Activated T-cell treated with anti-CD3 and anti-CD28 coated beads, Interleukin-2, amount 50 U/mL, for 24 hours (primary cell): ENCODE data around the gene PPP2R2C.

Experiments used
- DNase-seq: peaks from one replicate; pipeline ENCODE4 v3.0.0-alpha.2; 2020
- H3K27ac Mint-ChIP-seq: 2 replicates; pipeline ENCODE4 v1.8.0; 2020; ENCODE audit warnings: mild to moderate bottlenecking, mixed read lengths
- H3K27me3 Mint-ChIP-seq: 2 replicates; pipeline ENCODE4 v1.8.0; 2020; ENCODE audit warnings: mixed read lengths
- H3K36me3 Mint-ChIP-seq: 2 replicates; pipeline ENCODE4 v1.8.0; 2020; ENCODE audit warnings: low read depth, mixed read lengths
- H3K4me1 Mint-ChIP-seq: 2 replicates; pipeline ENCODE4 v1.8.0; 2020; ENCODE audit warnings: low read depth, mixed read lengths
- H3K4me3 Mint-ChIP-seq: 2 replicates; pipeline ENCODE4 v1.8.0; 2020; ENCODE audit warnings: mild to moderate bottlenecking, moderate library complexity, mixed read lengths
- H3K9me3 Mint-ChIP-seq: 2 replicates; pipeline ENCODE4 v1.8.0; 2020; ENCODE audit warnings: mixed read lengths

The PPP2R2C gene

DNA sequence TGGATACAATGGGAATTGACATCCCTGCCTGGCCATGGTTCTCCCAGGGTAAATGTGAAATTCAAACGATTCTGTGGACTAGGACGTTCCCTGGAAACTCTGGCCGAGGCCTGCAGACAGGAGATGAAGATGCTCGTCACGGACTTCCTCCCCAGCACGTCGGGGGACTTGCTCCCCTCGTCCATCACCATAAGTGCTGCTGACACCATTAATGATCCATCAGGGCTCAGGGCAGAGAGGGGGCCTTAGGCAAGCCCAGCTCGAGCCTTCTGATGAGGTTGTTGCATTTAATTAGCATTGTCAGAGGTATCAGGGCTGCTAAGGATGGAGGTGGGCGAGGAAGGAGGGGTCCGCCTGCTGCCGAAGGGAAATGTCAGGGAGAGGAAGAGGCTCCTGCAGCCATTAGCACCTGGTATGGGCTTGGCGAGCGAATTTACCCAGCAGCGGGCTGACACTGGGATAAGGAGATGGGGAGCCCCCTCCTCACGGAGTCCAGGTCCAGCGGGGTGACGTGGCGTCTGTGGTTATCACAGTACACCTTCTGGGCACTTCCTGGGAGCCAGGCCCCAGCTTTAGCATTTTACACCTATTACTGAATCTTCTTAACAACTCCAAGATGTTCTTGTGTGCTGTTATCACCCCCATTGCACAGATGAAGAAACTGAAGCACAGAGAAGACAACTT, 83.1 kb downstream of the PPP2R2C start:
- Mint-ChIP-seq H3K4me3 (no peak overlapping the region), H3K27ac (no peak overlapping the region), H3K4me1 (no peaks in the 10 kb centered on the region), H3K36me3 (no peaks in the 10 kb centered on the region), H3K9me3 (no peaks in the 10 kb centered on the region), H3K27me3 (peaks cover 20% of the 10 kb centered on the region)
- no peak for DNase-seq

DNA sequence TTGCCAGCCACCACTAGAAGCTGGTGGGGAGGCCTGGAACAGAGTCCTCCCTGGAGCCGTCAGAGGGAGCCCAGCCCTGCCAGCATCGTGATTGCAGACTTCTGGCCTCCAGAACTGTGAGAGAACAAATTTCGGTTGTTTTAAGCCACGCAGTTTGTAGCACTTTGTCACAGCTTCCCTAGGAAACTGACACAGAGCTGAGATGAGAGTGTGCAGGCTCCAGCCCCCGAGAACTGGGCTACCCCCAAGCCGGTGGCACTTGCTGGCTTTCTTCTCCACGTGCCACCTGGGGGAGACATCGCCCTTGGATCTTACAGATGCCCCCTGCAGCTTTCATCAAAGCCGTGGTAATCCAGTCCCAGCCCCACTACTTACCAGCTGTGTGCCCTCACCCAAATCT, 83.7 kb downstream of the PPP2R2C start:
- Mint-ChIP-seq H3K9me3 (no peaks in the 10 kb centered on the region), H3K27ac (no peak overlapping the region), H3K27me3 (peaks cover 26% of the 10 kb centered on the region), H3K4me1 (no peaks in the 10 kb centered on the region), H3K36me3 (no peaks in the 10 kb centered on the region), H3K4me3 (no peak overlapping the region)
- DNase-seq = no peak

DNA sequence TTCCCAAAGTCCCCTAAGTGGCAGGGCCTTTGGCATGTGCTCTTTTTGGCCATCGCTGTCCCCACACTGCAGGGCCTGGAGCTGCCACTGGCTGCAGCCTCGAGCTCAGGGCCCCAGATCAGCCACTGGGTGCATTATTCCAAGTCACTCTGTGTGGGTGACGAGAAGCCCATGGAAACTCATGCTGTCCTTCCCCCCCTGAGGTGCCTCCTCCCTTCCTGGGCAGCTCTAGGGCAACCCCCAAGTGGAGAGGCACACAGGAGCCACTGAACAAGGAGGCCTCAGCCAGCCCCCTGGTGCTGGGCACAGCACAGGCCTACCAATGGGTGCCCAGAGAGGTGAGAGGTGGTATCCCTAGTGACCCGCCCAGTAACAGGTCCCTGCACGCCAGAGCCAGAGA, 84.5 kb downstream of the PPP2R2C start:
- Mint-ChIP-seq H3K9me3 (no peaks in the 10 kb centered on the region), H3K4me3 (no peak overlapping the region), H3K4me1 (no peaks in the 10 kb centered on the region), H3K36me3 (no peaks in the 10 kb centered on the region), H3K27me3 (peaks cover 32% of the 10 kb centered on the region), H3K27ac (no peak overlapping the region)
- DNase-seq = no peak

DNA sequence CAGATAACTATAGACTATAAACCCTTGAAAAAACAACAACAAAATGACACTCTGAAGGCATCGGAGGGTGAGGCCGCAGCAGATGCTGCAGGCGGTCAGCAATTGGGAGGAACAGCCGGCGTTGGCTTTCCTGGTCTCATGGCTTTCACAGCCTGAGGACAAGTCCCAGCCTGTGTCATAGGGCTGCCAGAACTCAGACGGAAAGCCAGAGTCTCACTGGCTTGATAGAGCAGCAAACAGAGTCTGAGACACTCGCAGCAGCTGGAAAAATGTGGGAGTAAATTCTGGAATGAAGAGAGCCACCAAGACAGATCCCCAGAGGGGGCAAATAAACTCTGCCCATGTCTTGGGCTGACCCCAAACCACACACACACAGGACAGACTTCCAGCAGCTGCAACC, 86.3 kb downstream of the PPP2R2C start:
- no peaks in the 10 kb centered on the region for H3K4me1 Mint-ChIP-seq
- no peaks in the 10 kb centered on the region for H3K36me3 Mint-ChIP-seq
- H3K27me3 Mint-ChIP-seq = peaks cover 37% of the 10 kb centered on the region
- no peaks in the 10 kb centered on the region for H3K9me3 Mint-ChIP-seq
- H3K4me3 Mint-ChIP-seq = no peak overlapping the region
- DNase-seq = no peak
- no peak overlapping the region for H3K27ac Mint-ChIP-seq

DNA sequence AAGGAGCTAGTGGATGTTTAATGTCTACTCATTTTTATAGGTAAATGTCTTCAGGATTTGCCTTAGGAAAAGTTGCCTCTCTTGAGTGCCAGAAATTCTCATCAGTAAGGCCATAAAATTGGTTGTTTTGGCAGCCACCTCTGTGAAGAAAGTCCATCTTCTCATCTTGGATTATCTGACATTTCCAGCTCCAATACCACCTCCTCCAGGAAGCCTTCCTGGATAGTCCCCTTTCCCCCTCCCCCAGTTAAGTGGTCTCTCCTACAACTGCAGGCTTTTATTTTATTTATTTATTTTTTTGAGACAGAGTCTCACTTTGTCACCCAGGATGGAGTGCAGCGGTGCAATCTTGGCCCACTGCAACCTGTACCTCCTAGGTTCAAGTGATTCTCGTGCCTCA, 87.1 kb downstream of the PPP2R2C start:
- Mint-ChIP-seq H3K27ac (no peak overlapping the region), H3K36me3 (no peaks in the 10 kb centered on the region), H3K27me3 (peaks cover 41% of the 10 kb centered on the region), H3K4me3 (no peak overlapping the region), H3K4me1 (no peaks in the 10 kb centered on the region), H3K9me3 (no peaks in the 10 kb centered on the region)
- DNase-seq = no peak

DNA sequence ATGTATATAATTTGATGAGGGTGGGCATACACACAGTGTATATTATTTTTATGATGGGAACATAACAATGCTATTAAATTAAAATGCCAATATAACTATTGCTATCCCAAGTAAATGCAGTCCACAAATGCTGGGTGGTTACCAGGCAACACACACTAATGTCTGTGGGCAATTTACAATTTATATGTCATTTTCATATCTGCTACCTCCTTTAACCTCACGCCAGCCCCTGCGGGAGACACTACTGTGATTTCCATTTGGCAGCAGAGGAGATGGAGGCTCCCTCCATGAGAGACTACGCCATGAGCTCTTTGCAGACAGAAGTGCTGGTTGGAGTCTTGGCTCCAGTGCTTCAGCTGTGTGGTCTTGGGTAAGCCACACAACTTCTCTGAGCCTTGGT, 87.9 kb downstream of the PPP2R2C start:
- H3K4me3 Mint-ChIP-seq = no peak overlapping the region
- peaks cover 42% of the 10 kb centered on the region for H3K27me3 Mint-ChIP-seq
- H3K27ac Mint-ChIP-seq = no peak overlapping the region
- no peaks in the 10 kb centered on the region for H3K36me3 Mint-ChIP-seq
- no peak for DNase-seq
- no peaks in the 10 kb centered on the region for H3K9me3 Mint-ChIP-seq
- no peaks in the 10 kb centered on the region for H3K4me1 Mint-ChIP-seq

DNA sequence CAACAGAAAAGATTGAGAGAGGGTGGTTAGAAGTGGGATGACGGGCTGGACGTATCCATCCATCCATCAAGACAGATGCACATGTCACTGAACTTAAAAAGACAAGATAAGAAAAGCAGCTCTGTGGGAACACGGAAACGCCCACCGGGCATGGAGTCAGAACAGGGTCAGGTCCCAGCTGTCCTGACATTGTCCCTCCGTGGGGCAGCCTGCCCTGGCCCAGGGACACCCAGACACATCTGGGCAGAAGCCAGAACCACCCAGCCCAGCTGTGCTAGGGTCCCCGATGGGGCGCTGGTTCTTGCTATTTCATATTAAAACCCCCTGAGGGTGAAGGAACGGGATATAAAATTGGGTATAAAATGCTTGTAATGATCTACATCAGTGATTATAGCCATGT, 88.5 kb downstream of the PPP2R2C start:
- Mint-ChIP-seq H3K27me3 (peaks cover 38% of the 10 kb centered on the region), H3K27ac (no peak overlapping the region), H3K36me3 (no peaks in the 10 kb centered on the region), H3K9me3 (no peaks in the 10 kb centered on the region), H3K4me1 (no peaks in the 10 kb centered on the region), H3K4me3 (no peak overlapping the region)
- no peak for DNase-seq

DNA sequence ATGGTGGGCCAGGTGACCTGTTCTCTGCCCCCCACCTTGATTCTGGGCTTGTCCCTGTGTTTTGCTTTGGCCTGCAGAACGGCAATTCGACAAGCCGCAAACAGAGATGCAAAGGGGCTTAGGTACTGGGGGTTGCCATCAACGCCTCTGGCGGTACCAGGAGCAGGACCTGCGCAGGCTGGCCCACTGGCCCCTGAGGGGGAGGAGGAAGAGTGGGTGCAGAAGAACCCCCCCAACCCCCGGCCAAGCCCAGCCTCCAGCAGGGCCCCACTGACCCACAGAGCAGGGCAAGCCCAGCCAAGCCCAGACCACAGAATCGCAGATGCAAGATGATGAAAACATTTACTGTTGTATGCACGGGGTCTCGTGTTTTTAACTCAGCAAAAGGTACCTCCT, 89.4 kb downstream of the PPP2R2C start:
- Mint-ChIP-seq H3K9me3 (no peaks in the 10 kb centered on the region), H3K27me3 (peaks cover 39% of the 10 kb centered on the region), H3K4me3 (no peak overlapping the region), H3K36me3 (no peaks in the 10 kb centered on the region), H3K4me1 (no peaks in the 10 kb centered on the region), H3K27ac (no peak overlapping the region)
- no peak for DNase-seq

DNA sequence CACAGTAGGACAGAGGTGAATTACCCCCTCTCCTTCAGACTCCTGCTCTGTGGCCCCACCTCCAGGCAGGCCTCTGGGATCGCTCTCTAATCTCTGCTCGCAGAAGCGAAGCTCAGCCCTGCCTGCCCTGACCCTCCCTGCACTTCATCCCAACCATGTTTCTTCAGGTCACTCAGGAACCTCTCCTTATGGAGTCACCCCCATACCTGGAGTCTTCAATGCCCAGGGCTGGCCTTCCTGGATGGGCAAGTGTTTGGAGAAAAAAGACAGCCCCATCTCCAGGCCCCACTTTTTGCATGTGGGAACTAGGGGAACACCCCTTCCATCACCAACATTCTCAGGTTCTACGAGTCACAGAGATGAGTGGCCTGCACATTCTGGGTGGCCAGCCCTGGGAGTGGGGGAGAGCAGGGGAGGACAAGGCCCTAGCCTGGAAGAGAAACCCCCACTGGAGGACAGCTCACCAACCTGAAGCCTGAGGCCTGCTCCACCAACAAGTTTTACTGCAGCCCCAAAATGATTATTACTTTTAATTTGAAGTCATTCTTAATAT, 90.8 kb downstream of the PPP2R2C start:
- H3K27me3 Mint-ChIP-seq = peaks cover 43% of the 10 kb centered on the region
- no peaks in the 10 kb centered on the region for H3K36me3 Mint-ChIP-seq
- no peaks in the 10 kb centered on the region for H3K9me3 Mint-ChIP-seq
- H3K4me3 Mint-ChIP-seq = no peak overlapping the region
- no peak overlapping the region for H3K27ac Mint-ChIP-seq
- DNase-seq = no peak
- no peaks in the 10 kb centered on the region for H3K4me1 Mint-ChIP-seq

DNA sequence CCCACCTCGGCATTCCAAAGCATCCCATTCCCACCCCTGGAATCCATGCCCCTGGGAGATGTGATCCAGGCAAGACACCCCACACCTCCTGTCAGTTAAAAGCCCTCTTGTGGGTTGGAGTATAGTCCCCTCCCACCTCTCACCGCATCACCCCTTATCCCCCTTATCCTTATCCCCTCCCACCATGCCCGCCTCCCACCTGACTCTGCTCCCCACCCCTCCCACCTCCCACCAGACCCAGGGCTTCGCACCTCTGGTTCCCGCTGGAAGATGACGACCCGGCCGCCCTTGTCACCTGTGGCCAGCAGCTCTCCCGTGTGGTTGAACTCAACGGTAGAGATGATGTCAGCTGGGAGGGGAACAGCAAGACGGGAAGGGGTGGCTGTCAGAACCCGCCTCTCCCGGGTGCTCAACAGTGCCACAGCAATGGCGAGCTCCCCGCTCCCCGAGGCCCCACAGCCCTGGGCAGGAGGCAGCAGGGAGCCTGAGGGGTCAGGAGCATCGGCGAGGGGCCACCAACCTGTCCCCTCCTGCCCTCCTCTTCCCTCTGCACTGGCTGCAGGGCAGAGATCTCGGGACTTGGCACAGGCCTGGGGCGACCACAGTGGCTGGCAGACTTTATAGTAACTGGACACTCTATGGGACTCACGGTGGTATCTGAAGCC, 91.5 kb downstream of the PPP2R2C start:
- Mint-ChIP-seq H3K27ac (no peak overlapping the region), H3K36me3 (no peaks in the 10 kb centered on the region), H3K4me1 (no peaks in the 10 kb centered on the region), H3K9me3 (no peaks in the 10 kb centered on the region), H3K4me3 (no peak overlapping the region), H3K27me3 (peaks cover 45% of the 10 kb centered on the region)
- no peak for DNase-seq

DNA sequence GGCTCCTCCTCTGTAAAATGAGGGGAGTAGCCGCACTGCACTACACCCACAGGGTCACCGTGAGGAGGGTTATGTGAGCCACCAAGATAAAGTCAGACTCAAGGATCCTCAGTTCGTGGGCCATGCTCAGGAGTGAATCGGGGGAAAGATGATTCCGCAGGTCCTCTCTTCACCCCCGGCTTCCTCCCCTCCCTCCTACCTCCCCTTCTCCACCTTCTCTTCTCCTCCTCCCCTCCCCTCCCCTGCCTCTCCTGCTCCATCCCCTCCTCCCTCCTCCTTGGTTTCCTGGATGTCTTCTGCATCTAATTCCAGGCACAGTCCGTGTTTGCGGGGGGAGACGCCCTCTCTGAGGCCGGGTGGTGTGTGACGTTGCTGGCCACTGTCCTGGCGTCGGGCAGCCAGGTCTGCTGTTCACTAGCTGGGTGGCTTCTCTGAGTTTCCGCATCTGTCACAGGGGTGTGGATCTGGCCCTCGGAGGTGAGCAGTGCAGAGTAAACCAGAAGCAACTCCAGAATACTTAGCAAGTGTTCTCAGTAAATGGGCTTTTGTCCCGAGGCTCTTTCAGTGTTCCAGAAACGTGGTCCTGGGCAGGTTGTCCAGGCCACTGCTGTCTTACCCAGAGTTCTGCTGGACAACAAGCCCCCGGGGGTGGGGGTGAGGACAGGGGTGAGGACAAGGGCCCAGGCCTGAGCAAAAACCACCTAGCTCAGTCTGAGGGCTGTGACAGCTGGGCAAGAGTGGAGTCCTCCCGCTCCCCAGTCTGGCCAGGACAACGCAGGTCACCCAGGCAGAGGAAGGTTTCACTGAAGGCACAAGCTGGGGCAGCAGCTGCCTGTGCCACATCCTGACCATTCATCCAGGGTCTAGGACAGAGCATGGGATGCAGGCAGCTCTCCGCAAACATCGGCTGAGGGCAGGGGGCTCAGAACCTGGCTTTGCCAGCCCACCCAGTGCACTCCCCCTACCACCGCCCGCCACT, 92.4 kb downstream of the PPP2R2C start:
- Mint-ChIP-seq H3K4me3 (no peak overlapping the region), H3K27me3 (peaks cover 43% of the 10 kb centered on the region), H3K36me3 (no peaks in the 10 kb centered on the region), H3K4me1 (no peaks in the 10 kb centered on the region), H3K9me3 (no peaks in the 10 kb centered on the region), H3K27ac (no peak overlapping the region)
- no peak for DNase-seq

DNA sequence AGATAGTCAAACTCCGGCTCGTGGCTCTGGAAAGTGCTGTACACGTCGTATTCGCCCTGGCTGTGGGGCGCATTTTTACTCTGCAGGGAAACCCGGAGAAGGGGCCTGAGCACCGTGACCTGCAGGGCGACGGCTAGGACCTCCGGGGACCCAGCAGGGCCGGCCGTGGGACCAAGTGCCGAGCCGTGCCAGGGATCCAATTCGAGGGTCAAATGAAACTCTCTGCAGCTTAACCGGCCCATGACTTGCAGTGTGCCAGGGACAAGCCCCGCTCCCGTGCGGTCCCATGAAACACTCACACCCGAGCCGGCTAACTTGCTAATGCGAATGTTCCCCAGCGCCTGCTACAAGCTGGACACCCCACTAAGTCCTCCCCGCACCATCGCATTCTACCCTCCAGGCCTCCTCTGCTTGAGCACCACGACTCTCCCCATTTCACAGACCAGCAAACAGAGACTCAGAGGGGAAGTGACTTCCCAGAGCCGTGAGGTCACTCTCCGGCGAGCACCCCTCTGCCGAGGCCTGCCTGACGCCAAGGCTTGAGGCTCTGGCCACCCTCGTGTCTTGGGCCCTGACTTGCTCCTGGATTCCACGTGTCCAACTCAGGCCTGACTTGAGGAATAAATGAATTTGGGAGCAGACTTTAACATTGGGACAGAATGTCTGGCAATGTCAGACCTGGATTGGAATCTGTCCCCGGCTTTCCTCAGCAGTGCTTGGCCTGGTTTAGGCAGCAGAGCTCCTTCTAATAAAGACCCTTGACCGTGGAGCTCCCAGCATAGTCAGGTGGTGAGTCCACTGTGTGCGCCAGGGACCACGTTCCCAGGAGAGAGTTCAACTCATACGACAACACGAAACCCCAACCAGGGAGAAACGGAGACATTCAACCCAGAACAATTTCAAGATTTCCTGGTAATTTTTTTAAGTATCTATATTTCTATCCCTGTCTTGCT, 93.6 kb downstream of the PPP2R2C start:
- H3K27me3 Mint-ChIP-seq = peaks cover 31% of the 10 kb centered on the region
- no peak for DNase-seq
- no peaks in the 10 kb centered on the region for H3K9me3 Mint-ChIP-seq
- H3K4me3 Mint-ChIP-seq = no peak overlapping the region
- H3K4me1 Mint-ChIP-seq = no peaks in the 10 kb centered on the region
- no peaks in the 10 kb centered on the region for H3K36me3 Mint-ChIP-seq
- no peak overlapping the region for H3K27ac Mint-ChIP-seq

DNA sequence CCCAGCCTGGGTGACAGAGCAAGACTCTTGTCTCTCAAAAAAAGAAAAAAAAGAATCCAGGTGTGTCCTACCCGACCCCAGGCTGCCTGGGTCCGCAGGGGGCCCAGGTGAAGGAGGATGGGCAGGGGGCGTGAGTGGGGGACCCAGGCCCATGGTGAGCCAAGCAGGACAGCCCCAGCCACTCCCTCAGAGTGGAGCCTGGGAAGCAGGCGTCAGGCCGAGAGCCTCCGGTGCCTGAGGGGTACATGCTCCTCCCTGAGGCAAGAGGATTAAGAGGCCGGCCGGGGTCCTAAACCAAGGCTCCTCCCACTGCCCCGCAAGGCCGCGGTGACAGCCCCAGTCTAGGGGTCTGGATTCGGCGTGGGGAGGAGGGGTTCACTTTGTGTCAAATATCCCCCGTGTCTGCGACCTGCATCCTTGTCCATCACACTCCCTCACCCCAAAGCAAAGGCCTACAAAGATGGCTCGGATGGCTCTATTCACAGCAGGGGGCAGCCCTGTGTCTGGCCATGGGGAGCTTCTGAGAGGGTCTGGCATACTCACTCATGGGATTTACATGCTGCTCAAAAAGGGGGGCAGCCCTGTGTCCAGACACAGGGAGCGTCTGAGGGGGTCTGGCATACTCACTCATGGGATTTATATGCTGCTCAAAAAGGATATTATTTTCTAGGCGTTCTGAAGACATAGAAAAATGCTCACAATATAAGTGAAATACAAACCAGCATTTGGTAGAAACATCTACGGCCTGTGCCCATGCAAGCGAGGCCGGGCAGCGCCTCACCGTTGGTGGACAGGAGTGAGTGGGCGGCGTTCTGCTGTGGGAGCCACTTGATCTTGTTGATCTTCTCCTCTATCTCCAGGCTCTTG, 94.6 kb downstream of the PPP2R2C start:
- no peaks in the 10 kb centered on the region for H3K9me3 Mint-ChIP-seq
- no peak overlapping the region for H3K4me3 Mint-ChIP-seq
- no peak overlapping the region for H3K27ac Mint-ChIP-seq
- H3K36me3 Mint-ChIP-seq = no peaks in the 10 kb centered on the region
- H3K27me3 Mint-ChIP-seq = peaks cover 24% of the 10 kb centered on the region
- no peak for DNase-seq
- H3K4me1 Mint-ChIP-seq = no peaks in the 10 kb centered on the region
